ENCODE measurements around the gene DLX2.

The DLX2 gene

GRCh38 chr2:172050479-172051125 is 52.1 kb downstream of the DLX2 start:
- no peak for DNase-seq

GRCh38 chr2:172049567-172050120 is 53.1 kb downstream of the DLX2 start:
- DNase-seq = no peak
